CD4-positive, alpha-beta memory T cell (primary cell): Measurements from ENCODE around the gene EPS8L3. TPM values are rescaled to one million over a fixed set of nuclear protein-coding genes. Genes with fewer than 3 reads are reported as not detected.
"Not testable (repeated sequence)": the region's sequence is repeated elsewhere in the genome, so short reads cannot be mapped to it uniquely, and the experiment has no call there.

Source experiments
- CTCF ChIA-PET: fragments of 350-600 bp; sonication (Branson Sonifier 250); formaldehyde crosslinking; loops from one replicate; lab custom pipeline; 2021; ENCODE audit warnings: inconsistent platforms; ENCODE audit not compliant: partially characterized antibody; lab: Charles Lee
- POLR2A ChIA-PET: fragments of 350-600 bp; sonication (Branson Sonifier 250); formaldehyde crosslinking; loops from one replicate; lab custom pipeline; 2021; ENCODE audit not compliant: partially characterized antibody; lab: Charles Lee
- DNase-seq, 5 donors: peaks; one replicate each; pipeline versions ENCODE4 v3.0.0 to v3.0.0-alpha.2; 2020 to 2022; ENCODE audit warnings: mixed read lengths in 1 of 5
- H3K27ac ChIP-seq: one replicate; pipeline ENCODE4 v1.7.0; 2013; ENCODE audit warnings: low read depth, low read length
- H3K27me3 ChIP-seq: 2 replicates; pipeline ENCODE4 v1.7.0; 2013; ENCODE audit warnings: mild to moderate bottlenecking, low read length, moderate library complexity; ENCODE audit not compliant: insufficient read depth
- H3K36me3 ChIP-seq: 2 replicates; pipeline ENCODE4 v1.7.0; 2013; ENCODE audit warnings: mild to moderate bottlenecking, low read length, moderate library complexity; ENCODE audit not compliant: insufficient read depth
- H3K4me1 ChIP-seq: 2 replicates; pipeline ENCODE4 v1.7.0; 2013; ENCODE audit warnings: mild to moderate bottlenecking, low read length, moderate library complexity; ENCODE audit not compliant: insufficient read depth
- H3K4me3 ChIP-seq, 2 donors: one replicate each; pipeline ENCODE4 v1.7.0; 2013; ENCODE audit warnings: low read length in 2 of 2, mild to moderate bottlenecking in 1 of 2
- H3K9me3 ChIP-seq, 2 donors: one replicate each; pipeline ENCODE4 v1.7.0; 2013; ENCODE audit warnings: low read length in 2 of 2, control low read depth in 1 of 2; ENCODE audit not compliant: control insufficient read depth in 1 of 2
- H3K27ac Mint-ChIP-seq, 7 donors: one replicate each; pipeline ENCODE4 v1.8.0; 2020 to 2021; ENCODE audit warnings: mixed read lengths in 7 of 7, mild to moderate bottlenecking in 6 of 7, inconsistent platforms in 3 of 7, moderate library complexity in 3 of 7
- H3K27me3 Mint-ChIP-seq, 2 donors: one replicate each; pipeline ENCODE4 v1.8.0; 2020 to 2021; ENCODE audit warnings: mixed read lengths in 2 of 2
- H3K36me3 Mint-ChIP-seq, 2 donors: one replicate each; pipeline ENCODE4 v1.8.0; 2020 to 2021; ENCODE audit warnings: mixed read lengths in 2 of 2, inconsistent platforms in 1 of 2, mild to moderate bottlenecking in 1 of 2
- H3K4me1 Mint-ChIP-seq, 4 donors: one replicate each; pipeline ENCODE4 v1.8.0; 2020 to 2021; ENCODE audit warnings: mixed read lengths in 4 of 4, mild to moderate bottlenecking in 1 of 4
- H3K4me3 Mint-ChIP-seq, 8 donors: one replicate each; pipeline ENCODE4 v1.8.0; 2020 to 2021; ENCODE audit warnings: mixed read lengths in 8 of 8, mild to moderate bottlenecking in 7 of 8, moderate library complexity in 6 of 8, inconsistent platforms in 3 of 8
- H3K9me3 Mint-ChIP-seq, 8 donors: one replicate each; pipeline ENCODE4 v1.8.0; 2020 to 2021; ENCODE audit warnings: mixed read lengths in 8 of 8, mild to moderate bottlenecking in 5 of 8, inconsistent platforms in 3 of 8, moderate library complexity in 1 of 8
- intact Hi-C: fragments of 100-400 bp; cut with micrococcal nuclease; formaldehyde crosslinking; loops from one replicate; pipeline ENCODE4 v1.15.1; 2023
- polyA plus RNA-seq, 2 donors: library from polyadenylated mRNA; unstranded; fragments of 300-500 nt; fragmentation: Illumina TruSeq; gene quantifications; one replicate each; pipeline ENCODE4 v1.2.3, GENCODE V29; 2021
- total RNA-seq, 2 experiments: library from RNA; stranded (reverse); gene quantifications; one replicate each; pipeline ENCODE4 v1.2.3, GENCODE V29; 2021

Gene EPS8L3
- total and polyA plus RNA-seq, 4 experiments from 2014 or later = not detected

DNA sequence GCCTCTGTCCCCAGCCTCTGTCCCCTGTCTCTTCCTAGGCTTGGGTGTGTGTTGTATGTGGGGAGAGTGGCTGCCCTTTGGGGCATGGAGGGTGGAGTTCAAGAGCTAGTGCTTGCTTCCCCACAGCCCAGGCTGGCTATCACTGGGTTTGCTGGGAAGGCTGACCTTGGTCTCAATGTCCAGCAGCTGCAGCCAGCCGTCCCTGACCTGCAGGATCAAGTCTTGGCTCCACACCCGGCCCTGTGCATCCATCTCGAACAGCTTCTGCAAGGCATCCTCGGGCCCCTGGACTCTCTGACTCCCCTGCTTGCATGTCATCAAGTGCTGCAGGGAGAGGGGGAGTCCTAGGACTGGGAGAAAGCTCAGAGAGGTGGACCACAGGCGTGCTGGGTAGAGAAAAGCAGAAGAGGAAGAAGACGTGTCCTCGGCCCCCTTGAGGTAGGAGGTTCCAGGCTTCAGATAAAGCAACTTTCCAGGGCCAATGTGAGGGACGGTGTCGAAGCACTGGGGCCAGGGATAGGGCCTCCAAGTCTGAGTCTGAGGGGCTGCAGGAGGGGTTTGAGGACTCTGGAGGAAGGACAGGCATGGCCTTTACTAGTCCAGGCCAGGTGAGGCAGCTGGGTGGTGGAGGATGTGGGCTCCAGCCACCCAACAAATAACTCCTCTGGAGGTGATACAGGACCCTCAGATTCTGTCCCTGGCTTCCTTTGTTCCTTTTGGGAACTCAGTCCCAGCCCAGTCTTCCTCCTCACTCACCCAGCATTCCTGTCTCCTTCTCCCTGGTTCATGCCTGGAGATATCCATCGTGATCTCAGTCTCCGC lies 4.0 kb downstream of the EPS8L3 start:
- Histone ChIP-seq H3K9me3 (no peaks in the 10 kb centered on the region), H3K27ac (no peak overlapping the region), H3K27me3 (no peaks in the 10 kb centered on the region), H3K4me3 (no peak overlapping the region), H3K4me1 (no peaks in the 10 kb centered on the region), H3K36me3 (no peaks in the 10 kb centered on the region)
- Mint-ChIP-seq H3K36me3 (no peaks in the 10 kb centered on the region), H3K27ac (peak overlapping the region in 1 of 7 donors; percentile 35), H3K4me3 (no peak overlapping the region), H3K9me3 (no peaks in the 10 kb centered on the region), H3K27me3 (no peaks in the 10 kb centered on the region), H3K4me1 (no peaks in the 10 kb centered on the region)
- ChIA-PET CTCF (no interaction called here), POLR2A (no interaction called here)
- DNase-seq = no peak
- intact Hi-C loops = no loop called here

- no peak for DNase-seq
These were observed 5.6 kb downstream of the EPS8L3 start for GRCh38 chr1:109757936-109758786.

DNA sequence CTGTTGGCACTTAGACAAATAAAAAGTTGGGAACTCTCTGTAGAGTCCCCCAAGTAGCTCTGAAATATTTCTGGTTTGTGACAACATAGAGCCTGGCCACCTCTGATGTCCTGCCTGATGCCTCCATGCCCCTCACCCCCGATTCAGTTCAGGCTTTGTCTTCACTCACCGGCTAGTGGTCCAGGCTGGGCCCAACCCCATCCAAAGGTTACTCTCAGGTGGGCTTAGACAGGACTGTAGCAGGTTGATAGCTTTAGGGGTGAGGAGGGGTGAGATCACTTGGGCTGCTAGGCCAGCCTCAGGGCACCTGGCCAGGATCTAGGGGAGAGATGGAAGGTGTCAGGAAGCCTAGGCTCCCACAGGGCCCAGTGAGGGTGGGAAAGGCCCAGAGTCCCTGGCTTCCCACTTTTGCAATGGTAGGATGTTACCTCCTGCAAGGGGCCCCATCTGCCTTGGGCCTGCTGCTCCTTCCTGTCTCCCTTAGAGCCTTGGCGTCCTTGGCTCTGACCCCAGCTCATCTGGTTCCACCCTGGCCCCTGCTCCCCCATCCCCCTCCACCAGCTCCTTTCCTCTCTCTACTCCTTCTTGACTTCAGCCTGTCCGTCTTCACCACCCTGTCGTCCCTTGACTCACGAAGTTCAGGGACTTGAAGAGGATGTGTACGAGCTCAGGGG lies 6.7 kb downstream of the EPS8L3 start:
- no peaks in the 10 kb centered on the region for H3K36me3 ChIP-seq
- intact Hi-C loops = no loop called here
- H3K27me3 Mint-ChIP-seq = peaks cover 0 to 2% of the 10 kb centered on the region in 2 donors
- H3K4me1 ChIP-seq = no peaks in the 10 kb centered on the region
- no peak overlapping the region for H3K4me3 ChIP-seq
- ChIA-PET CTCF (interaction anchor here (1.1 to 2.3 kb wide), 2 partner anchors 117 to 227 kb away, joined by 3 to 6 read pairs; partner anchors contain the start of gene AHCYL1), POLR2A (no interaction called here)
- no peaks in the 10 kb centered on the region for H3K4me1 Mint-ChIP-seq
- peak overlapping the region in 1 of 7 donors; percentile 59 for H3K27ac Mint-ChIP-seq
- H3K9me3 Mint-ChIP-seq = no peaks in the 10 kb centered on the region
- DNase-seq = no peak
- H3K27me3 ChIP-seq = peaks cover 5% of the 10 kb centered on the region
- H3K27ac ChIP-seq = no peak overlapping the region
- no peaks in the 10 kb centered on the region for H3K36me3 Mint-ChIP-seq
- no peaks in the 10 kb centered on the region for H3K9me3 ChIP-seq
- no peak overlapping the region for H3K4me3 Mint-ChIP-seq

More at GRCh38 chr1:109757936-109758786, 5.6 kb downstream of the EPS8L3 start:
- H3K9me3 ChIP-seq = no peaks in the 10 kb centered on the region
- no peaks in the 10 kb centered on the region for H3K4me1 ChIP-seq
- no peak overlapping the region for H3K27ac Mint-ChIP-seq
- no peaks in the 10 kb centered on the region for H3K36me3 Mint-ChIP-seq
- ChIA-PET CTCF (interaction anchor here (1.1 kb wide), 1 partner anchor 118 kb away, joined by 3 read pairs; no protein-coding TSS in a partner anchor), POLR2A (no interaction called here)
- intact Hi-C loops = no loop called here
- H3K4me3 Mint-ChIP-seq = no peak overlapping the region
- no peaks in the 10 kb centered on the region for H3K9me3 Mint-ChIP-seq
- no peaks in the 10 kb centered on the region for H3K27me3 Mint-ChIP-seq
- H3K36me3 ChIP-seq = no peaks in the 10 kb centered on the region
- no peak overlapping the region for H3K27ac ChIP-seq
- no peaks in the 10 kb centered on the region for H3K4me1 Mint-ChIP-seq
- H3K27me3 ChIP-seq = no peaks in the 10 kb centered on the region
- H3K4me3 ChIP-seq = no peak overlapping the region

DNA sequence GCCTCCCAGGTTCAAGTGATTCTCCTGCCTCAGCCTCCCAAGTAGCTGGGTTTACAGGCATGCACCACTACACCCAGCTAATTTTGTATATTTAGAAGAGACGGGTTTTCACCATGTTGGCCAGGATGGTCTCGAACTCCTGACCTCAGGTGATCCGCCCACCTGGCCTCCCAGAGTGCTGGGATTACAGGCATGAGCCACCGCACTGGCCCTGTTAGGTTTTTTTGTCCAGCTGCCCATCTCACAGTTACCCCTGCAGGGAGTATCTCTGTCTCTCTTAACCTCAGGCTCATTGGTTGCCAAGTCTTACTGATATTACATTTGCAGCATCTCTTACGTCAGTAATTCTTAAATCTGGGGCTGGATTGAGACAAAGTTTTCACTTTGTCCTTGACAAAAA lies 7.4 kb downstream of the EPS8L3 start:
- H3K36me3 Mint-ChIP-seq, intact Hi-C loops, H3K4me3 ChIP-seq, H3K4me1 ChIP-seq, H3K4me3 Mint-ChIP-seq, H3K27ac ChIP-seq, H3K36me3 ChIP-seq, H3K27ac Mint-ChIP-seq, H3K27me3 Mint-ChIP-seq, H3K4me1 Mint-ChIP-seq, H3K27me3 ChIP-seq, DNase-seq, H3K9me3 Mint-ChIP-seq, H3K9me3 ChIP-seq, POLR2A ChIA-PET: not testable (repeated sequence)
- CTCF ChIA-PET = interaction anchor here (1.3 to 2.3 kb wide), 3 partner anchors 18 to 228 kb away, joined by 3 to 6 read pairs (median 3); partner anchors contain the start of gene AHCYL1

- no peaks in the 10 kb centered on the region for H3K4me1 Mint-ChIP-seq
- H3K4me3 Mint-ChIP-seq = no peak overlapping the region
- peaks cover 0 to 9% of the 10 kb centered on the region in 2 donors for H3K27me3 Mint-ChIP-seq
- intact Hi-C loops = no loop called here
- no peak overlapping the region for H3K4me3 ChIP-seq
- H3K36me3 Mint-ChIP-seq = no peaks in the 10 kb centered on the region
- H3K36me3 ChIP-seq = no peaks in the 10 kb centered on the region
- peaks cover 5% of the 10 kb centered on the region for H3K27me3 ChIP-seq
- POLR2A ChIA-PET = no interaction called here
- H3K9me3 ChIP-seq = no peaks in the 10 kb centered on the region
- H3K9me3 Mint-ChIP-seq = no peaks in the 10 kb centered on the region
- no peaks in the 10 kb centered on the region for H3K4me1 ChIP-seq
- CTCF ChIA-PET = interaction anchor here (1.4 to 1.8 kb wide), 4 partner anchors 21 to 230 kb away, joined by 3 to 10 read pairs (median 4); partner anchors contain the start of gene AHCYL1
- DNase-seq = no peak
- no peak overlapping the region for H3K27ac Mint-ChIP-seq
- no peak overlapping the region for H3K27ac ChIP-seq
These were observed 9.0 kb downstream of the EPS8L3 start for GRCh38 chr1:109754738-109755137.

DNA sequence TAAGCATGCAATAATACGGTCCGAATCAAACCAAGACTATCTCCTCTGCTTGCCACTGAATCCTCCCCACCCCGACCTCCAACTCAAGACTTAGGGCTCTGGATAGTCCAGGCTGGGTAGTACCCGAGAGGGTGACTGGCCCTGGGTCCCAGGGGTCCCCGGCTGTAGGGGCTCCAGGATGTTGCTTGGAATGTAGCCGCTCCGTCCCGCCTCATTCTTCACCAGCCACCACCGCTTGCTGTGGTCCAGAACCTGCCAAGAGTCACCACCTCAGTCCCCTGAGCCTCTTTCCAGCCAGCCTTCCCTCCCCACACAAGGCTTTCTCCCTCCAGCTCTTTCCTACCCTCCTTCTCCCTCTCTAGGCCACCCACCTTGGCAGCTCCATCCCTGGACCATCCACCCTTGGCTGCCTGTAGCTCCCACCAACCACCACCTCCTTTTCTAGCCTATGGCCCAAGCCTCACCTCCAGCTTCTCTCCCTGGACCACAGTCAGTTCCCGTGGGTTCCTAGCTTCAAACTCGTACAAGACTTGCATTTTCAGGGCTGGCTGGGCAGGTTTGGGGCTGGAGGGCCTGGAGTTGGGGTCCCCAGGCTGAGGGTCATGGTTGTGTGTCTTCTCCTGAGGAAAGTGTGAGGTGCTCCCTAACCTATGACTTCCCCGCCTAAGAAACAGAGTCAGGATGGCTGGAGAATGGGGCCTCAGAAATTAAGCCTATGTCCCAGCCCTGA lies 12.0 kb downstream of the EPS8L3 start:
- no peak overlapping the region for H3K27ac ChIP-seq
- H3K27me3 ChIP-seq = peaks cover 8% of the 10 kb centered on the region
- POLR2A ChIA-PET = no interaction called here
- peaks cover 0 to 4% of the 10 kb centered on the region in 2 donors for H3K36me3 Mint-ChIP-seq
- H3K4me1 Mint-ChIP-seq = no peaks in the 10 kb centered on the region
- no peak overlapping the region for H3K4me3 ChIP-seq
- H3K4me1 ChIP-seq = no peaks in the 10 kb centered on the region
- H3K9me3 Mint-ChIP-seq = peaks cover 0 to 4% (median 0%) of the 10 kb centered on the region in 8 donors
- H3K27ac Mint-ChIP-seq = no peak overlapping the region
- peaks cover 4 to 16% of the 10 kb centered on the region in 2 donors for H3K27me3 Mint-ChIP-seq
- no peaks in the 10 kb centered on the region for H3K36me3 ChIP-seq
- H3K4me3 Mint-ChIP-seq = no peak overlapping the region
- intact Hi-C loops = no loop called here
- CTCF ChIA-PET = interaction anchor here (0.8 kb wide), 1 partner anchor 233 kb away, joined by 3 read pairs; the partner anchor contains the start of gene AHCYL1
- no peak for DNase-seq
- H3K9me3 ChIP-seq = no peaks in the 10 kb centered on the region
